Activated gamma-delta T cell treated with anti-CD3 and anti-CD28 coated beads, Interleukin-2, amount 50 U/mL, for 16 hours (primary cell): ENCODE measurements around the gene TRPC6.
"Not testable (repeated sequence)": the region's sequence is repeated elsewhere in the genome, so short reads cannot be mapped to it uniquely, and the experiment has no call there.

Experiments used
- DNase-seq: peaks from one replicate; pipeline ENCODE4 v3.0.0-alpha.2; 2020; ENCODE audit warnings: low read depth

Gene TRPC6

GRCh38 chr11:101521821-101522220 is 62.0 kb downstream of the TRPC6 start:
- DNase-seq, result no peak

GRCh38 chr11:101516546-101516945 is 67.3 kb downstream of the TRPC6 start:
- no peak for DNase-seq

- no peak for DNase-seq
These were observed 72.7 kb downstream of the TRPC6 start for GRCh38 chr11:101511065-101511464.

- DNase-seq, result no peak
These were observed 73.2 kb downstream of the TRPC6 start for GRCh38 chr11:101510591-101510990.

GRCh38 chr11:101509922-101510321 is 73.9 kb downstream of the TRPC6 start:
- no peak for DNase-seq

GRCh38 chr11:101508370-101508769 is 75.4 kb downstream of the TRPC6 start:
- no peak for DNase-seq

GRCh38 chr11:101498891-101499290 is 84.9 kb downstream of the TRPC6 start:
- no peak for DNase-seq

- no peak for DNase-seq
These were observed 86.5 kb downstream of the TRPC6 start for GRCh38 chr11:101497291-101497690.

- no peak for DNase-seq
These were observed 96.0 kb downstream of the TRPC6 start for GRCh38 chr11:101487775-101488174.

- DNase-seq, result no peak
These were observed 101.2 kb downstream of the TRPC6 start for GRCh38 chr11:101482556-101483124.

GRCh38 chr11:101478587-101479369 is 105.0 kb downstream of the TRPC6 start:
- DNase-seq, result no peak

GRCh38 chr11:101477926-101478325 is 105.9 kb downstream of the TRPC6 start:
- no peak for DNase-seq

- no peak for DNase-seq
These were observed 107.6 kb downstream of the TRPC6 start for GRCh38 chr11:101476191-101476590.

- no peak for DNase-seq
These were observed 108.1 kb downstream of the TRPC6 start for GRCh38 chr11:101475699-101476098.

GRCh38 chr11:101474666-101475065 is 109.1 kb downstream of the TRPC6 start:
- DNase-seq, result no peak

- DNase-seq, result no peak
These were observed 112.8 kb downstream of the TRPC6 start for GRCh38 chr11:101470881-101471520.

GRCh38 chr11:101470419-101470818 is 113.4 kb downstream of the TRPC6 start:
- DNase-seq, result no peak

- no peak for DNase-seq
These were observed 117.5 kb downstream of the TRPC6 start for GRCh38 chr11:101466352-101466751.

- DNase-seq, result not testable (repeated sequence)
These were observed 119.4 kb downstream of the TRPC6 start for GRCh38 chr11:101464388-101464787.

GRCh38 chr11:101459020-101459419 is 124.8 kb downstream of the TRPC6 start:
- no peak for DNase-seq

GRCh38 chr11:101458161-101458560 is 125.6 kb downstream of the TRPC6 start:
- DNase-seq, result no peak

- DNase-seq, result no peak
These were observed 127.0 kb downstream of the TRPC6 start for GRCh38 chr11:101456812-101457211.

GRCh38 chr11:101453682-101454081 is 130.1 kb downstream of the TRPC6 start:
- DNase-seq, result no peak
